ENCODE measurements around the gene TEKT5. TPM values are rescaled to one million over a fixed set of nuclear protein-coding genes. Genes with fewer than 3 reads are reported as not detected.
A peak's percentile ranks its signal among the peaks of the same experiment; 100 is the strongest.

The TEKT5 gene
- total RNA-seq (2013): not detected
- polyA plus RNA-seq: under 1 TPM in 1 of 3 donors, not detected in 2; 0.16 TPM
- polyA minus RNA-seq: not detected in 2 replicates
- total RNA-seq: 0.07 to 1.0 (median 0.39) reads per million in 11 experiments

DNA sequence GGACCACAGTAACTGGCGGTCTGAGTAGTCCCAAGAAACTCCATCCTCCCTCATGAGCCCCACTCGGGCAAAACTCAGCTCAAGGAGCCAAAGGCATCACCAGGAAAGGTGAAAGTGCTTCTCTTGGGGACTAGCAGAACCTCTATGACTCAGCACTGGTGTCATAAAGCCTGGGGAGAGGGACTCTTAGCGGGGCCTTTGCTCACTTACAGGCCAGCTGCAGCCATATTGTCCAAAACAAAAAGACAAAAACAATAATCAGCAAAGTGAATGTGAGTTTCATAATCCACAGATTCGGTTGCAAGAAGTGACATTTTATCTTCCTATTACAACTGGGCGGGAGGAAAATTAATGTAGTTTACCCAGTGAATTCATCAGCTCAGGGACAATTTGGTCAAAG, at the start of gene TEKT5:
TEKT5 (minus strand) TSS at position 101 of the 400 bp plus-strand sequence; CDS start at position 44, 57 bp downstream.
- Histone ChIP-seq H3K4me2 (replicated peaks; ENCODE audit: extremely low read depth, low read length, poor library complexity, severe bottlenecking) (no peak within 1 kb of the TSS), H3K9me3 (replicated peaks in 1 of 2; ENCODE audit: control insufficient read depth in 1 of 2, insufficient read depth in 1 of 2, low read length in 2 of 2) (no peaks in the 10 kb centered on the region), H3K27ac (ENCODE audit: low read depth in 1 of 2, low read length in 2 of 2) (no peak within 1 kb of the TSS), H2AFZ (ENCODE audit: insufficient read depth, low read depth, low read length, poor library complexity, severe bottlenecking) (no peak within 1 kb of the TSS), H3K79me2 (ENCODE audit: insufficient read depth, low read length) (no peaks in the 10 kb centered on the region), H4K20me1 (ENCODE audit: insufficient read depth, low read length) (no peaks in the 10 kb centered on the region), H3K36me3 (replicated peaks in 1 of 2; ENCODE audit: control insufficient read depth in 1 of 2, insufficient read depth in 2 of 2, low read length in 2 of 2) (no peaks in the 10 kb centered on the region), H3K4me1 (ENCODE audit: control insufficient read depth in 1 of 2, insufficient read depth in 2 of 2, low read length in 2 of 2) (no peaks in the 10 kb centered on the region), H3K27me3 (ENCODE audit: control insufficient read depth in 2 of 2, insufficient read depth in 2 of 2, low read length in 2 of 2) (no peaks in the 10 kb centered on the region), H3K4me3 (replicated peaks in 1 of 3; ENCODE audit: low read depth in 2 of 3, low read length in 3 of 3) (no peak within 1 kb of the TSS), H3K9ac (ENCODE audit: insufficient read depth, low read length, poor library complexity, severe bottlenecking) (no peak within 1 kb of the TSS)
- Mint-ChIP-seq H3K27ac (peak within 1 kb of the TSS in 2 of 7 donors; percentile 41 to 64), H3K27me3 (ENCODE audit: low read depth in 3 of 3) (peaks cover 1 to 3% (median 2%) of the 10 kb centered on the region in 3 donors), H3K9me3 (peaks cover 0 to 9% (median 3%) of the 10 kb centered on the region in 7 donors), H3K4me3 (no peak within 1 kb of the TSS), H3K4me1 (no peaks in the 10 kb centered on the region), H3K36me3 (no peaks in the 10 kb centered on the region)
- intact Hi-C loops (cut with micrococcal nuclease): no loop called here
- 94% methylated on average over 2 of the region's 5 CpGs for WGBS (ENCODE audit: insufficient coverage)
- TF ChIP-seq, protein P1, sequence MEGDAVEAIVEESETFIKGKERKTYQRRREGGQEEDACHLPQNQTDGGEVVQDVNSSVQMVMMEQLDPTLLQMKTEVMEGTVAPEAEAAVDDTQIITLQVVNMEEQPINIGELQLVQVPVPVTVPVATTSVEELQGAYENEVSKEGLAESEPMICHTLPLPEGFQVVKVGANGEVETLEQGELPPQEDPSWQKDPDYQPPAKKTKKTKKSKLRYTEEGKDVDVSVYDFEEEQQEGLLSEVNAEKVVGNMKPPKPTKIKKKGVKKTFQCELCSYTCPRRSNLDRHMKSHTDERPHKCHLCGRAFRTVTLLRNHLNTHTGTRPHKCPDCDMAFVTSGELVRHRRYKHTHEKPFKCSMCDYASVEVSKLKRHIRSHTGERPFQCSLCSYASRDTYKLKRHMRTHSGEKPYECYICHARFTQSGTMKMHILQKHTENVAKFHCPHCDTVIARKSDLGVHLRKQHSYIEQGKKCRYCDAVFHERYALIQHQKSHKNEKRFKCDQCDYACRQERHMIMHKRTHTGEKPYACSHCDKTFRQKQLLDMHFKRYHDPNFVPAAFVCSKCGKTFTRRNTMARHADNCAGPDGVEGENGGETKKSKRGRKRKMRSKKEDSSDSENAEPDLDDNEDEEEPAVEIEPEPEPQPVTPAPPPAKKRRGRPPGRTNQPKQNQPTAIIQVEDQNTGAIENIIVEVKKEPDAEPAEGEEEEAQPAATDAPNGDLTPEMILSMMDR (IDR thresholded peaks at IDR 0.05): no peak
- no peak for DNase-seq

GRCh38 chr16:10743610-10744369, 49.1 kb upstream of the TEKT5 start, which contains the start of gene NUBP1:
NUBP1 (plus strand) TSS chr16:10743842; CDS start chr16:10743864, 22 bp downstream.
- Histone ChIP-seq H2AFZ (ENCODE audit: insufficient read depth, low read depth, low read length, poor library complexity, severe bottlenecking) (peak within 1 kb of the TSS; percentile 77), H3K4me1 (ENCODE audit: control insufficient read depth in 1 of 2, insufficient read depth in 2 of 2, low read length in 2 of 2) (peaks cover 22 to 31% of the 10 kb centered on the region in 2 donors), H3K79me2 (ENCODE audit: insufficient read depth, low read length) (peaks cover 29% of the 10 kb centered on the region), H3K4me3 (replicated peaks in 1 of 3; ENCODE audit: low read depth in 2 of 3, low read length in 3 of 3) (peak within 1 kb of the TSS; percentile 59 to 86 (median 75)), H3K27me3 (ENCODE audit: control insufficient read depth in 2 of 2, insufficient read depth in 2 of 2, low read length in 2 of 2) (no peaks in the 10 kb centered on the region), H3K4me2 (replicated peaks; ENCODE audit: extremely low read depth, low read length, poor library complexity, severe bottlenecking) (peak within 1 kb of the TSS; percentile 93), H3K9me3 (replicated peaks in 1 of 2; ENCODE audit: control insufficient read depth in 1 of 2, insufficient read depth in 1 of 2, low read length in 2 of 2) (no peaks in the 10 kb centered on the region), H3K9ac (ENCODE audit: insufficient read depth, low read length, poor library complexity, severe bottlenecking) (peak within 1 kb of the TSS; percentile 88), H3K36me3 (replicated peaks in 1 of 2; ENCODE audit: control insufficient read depth in 1 of 2, insufficient read depth in 2 of 2, low read length in 2 of 2) (peaks cover 23 to 32% of the 10 kb centered on the region in 2 donors), H4K20me1 (ENCODE audit: insufficient read depth, low read length) (no peaks in the 10 kb centered on the region), H3K27ac (ENCODE audit: low read depth in 1 of 2, low read length in 2 of 2) (peak within 1 kb of the TSS; percentile 98)
- peak; percentile 96 to 99 (median 99) for DNase-seq
- peaks cover 35% of the 10 kb centered on the region for H3K4me1 Mint-ChIP-seq
- intact Hi-C loops (cut with micrococcal nuclease): loop anchor here (5.0 to 10.0 kb wide), 3 partner anchors 151 to 201 kb away; partner anchors contain the start of genes CLEC16A (in 1 of the 2) and DEXI (in 1 of the 2)
- H3K36me3 Mint-ChIP-seq: peaks cover 38 to 41% of the 10 kb centered on the region in 2 donors
- H3K27me3 Mint-ChIP-seq (ENCODE audit: low read depth in 3 of 3): peaks cover 0 to 3% (median 0%) of the 10 kb centered on the region in 3 donors
- TF ChIP-seq, protein P1 (IDR thresholded peaks at IDR 0.05): no peak
- H3K27ac Mint-ChIP-seq: peak within 1 kb of the TSS; percentile 98 to 100 (median 100)
- H3K9me3 Mint-ChIP-seq: peaks cover 0 to 2% (median 0%) of the 10 kb centered on the region in 7 donors
- WGBS (ENCODE audit: insufficient coverage): under 1% methylated on average over 57 of the region's 57 CpGs
- peak within 1 kb of the TSS; percentile 92 to 97 for H3K4me3 Mint-ChIP-seq
